Hepatocyte (in vitro differentiated cells): ENCODE measurements around the gene SOBP. TPM values are rescaled to one million over a fixed set of nuclear protein-coding genes. Genes with fewer than 3 reads are reported as not detected.

Experiments used
- DNase-seq: peaks from one replicate; pipeline ENCODE4 v3.0.0-alpha.2; 2016; ENCODE audit warnings: low spot score
- H2AFZ ChIP-seq: fragments of 200-600 bp; sonication (generic); 2 replicates; pipeline ENCODE4 v1.6.0; 2016; ENCODE audit warnings: antibody characterized with exemption, mild to moderate bottlenecking
- H3K27ac ChIP-seq: fragments of 200-600 bp; sonication (generic); 2 replicates; pipeline ENCODE4 v1.5.1; 2016; ENCODE audit warnings: mild to moderate bottlenecking
- H3K27me3 ChIP-seq: fragments of 200-600 bp; sonication (generic); 2 replicates; pipeline ENCODE4 v1.6.1; 2016
- H3K36me3 ChIP-seq: fragments of 200-600 bp; sonication (generic); replicated peaks from 2 replicates; pipeline ENCODE4 v1.5.1; 2016; ENCODE audit warnings: low read depth; ENCODE audit not compliant: insufficient read depth
- H3K4me1 ChIP-seq: fragments of 200-600 bp; sonication (generic); 2 replicates; pipeline ENCODE4 v1.5.1; 2016; ENCODE audit warnings: mild to moderate bottlenecking, moderate library complexity; ENCODE audit not compliant: insufficient read depth
- H3K4me2 ChIP-seq: fragments of 200-600 bp; sonication (generic); 2 replicates; pipeline ENCODE4 v1.6.0; 2016
- H3K4me3 ChIP-seq: fragments of 200-600 bp; sonication (generic); 2 replicates; pipeline ENCODE4 v1.5.1; 2016; ENCODE audit warnings: mild to moderate bottlenecking
- H3K79me2 ChIP-seq: fragments of 200-600 bp; sonication (generic); 2 replicates; pipeline ENCODE4 v1.6.0; 2017; ENCODE audit warnings: mild to moderate bottlenecking
- H3K9me2 ChIP-seq: fragments of 200-600 bp; sonication (generic); replicated peaks from 2 replicates; pipeline ENCODE4 v1.6.0; 2017; ENCODE audit warnings: mild to moderate bottlenecking; ENCODE audit not compliant: insufficient read depth
- H3K9me3 ChIP-seq: fragments of 200-600 bp; sonication (generic); 2 replicates; pipeline ENCODE4 v1.5.1; 2016; ENCODE audit warnings: low read depth, mild to moderate bottlenecking
- H4K20me1 ChIP-seq: fragments of 200-600 bp; sonication (generic); 2 replicates; pipeline ENCODE4 v1.6.0; 2016; ENCODE audit warnings: mild to moderate bottlenecking; ENCODE audit not compliant: insufficient read depth, poor library complexity, severe bottlenecking
- CTCF ChIP-seq: fragments of 200-600 bp; sonication (generic); IDR thresholded peaks from 2 replicates; pipeline ENCODE4 v1.5.1; 2016; ENCODE audit warnings: antibody characterized with exemption, mild to moderate bottlenecking; ENCODE audit not compliant: poor library complexity
- EZH2 ChIP-seq: fragments of 200-600 bp; sonication (generic); IDR thresholded peaks from 2 replicates; pipeline ENCODE4 v1.6.1; 2016; ENCODE audit warnings: antibody characterized with exemption, mild to moderate bottlenecking, borderline replicate concordance
- EZH2phosphoT487 ChIP-seq: fragments of 200-600 bp; sonication (generic); IDR thresholded peaks from one replicate; pipeline ENCODE4 v1.6.1; 2018; ENCODE audit warnings: antibody characterized with exemption, mild to moderate bottlenecking, low read depth, moderate library complexity; ENCODE audit not compliant: unreplicated experiment, severe bottlenecking
- WGBS: methylation state at CpG from one replicate; pipeline ENCODE4 v1.1.6; 2016; ENCODE audit warnings: low lambda C conversion rate; ENCODE audit errors: missing lambda C conversion rate; 5-methylcytosine and 5-hydroxymethylcytosine counted together
- polyA plus RNA-seq: library from polyadenylated mRNA; unstranded; fragments of >200 nt; fragmentation: Nextera tagmentation; extraction: Ambion mirVana; gene quantifications from 2 replicates; pipeline ENCODE4 v1.2.1, GENCODE V29; 2016
- total RNA-seq: library from RNA; depleted of rRNA; stranded (reverse); fragments of >200 nt; gene quantifications from 2 replicates; pipeline ENCODE4 v1.2.3, GENCODE V29; 2014

Gene SOBP
- total and polyA plus RNA-seq, 2 experiments from 2014 or later: 2.1 to 2.2 TPM

DNA sequence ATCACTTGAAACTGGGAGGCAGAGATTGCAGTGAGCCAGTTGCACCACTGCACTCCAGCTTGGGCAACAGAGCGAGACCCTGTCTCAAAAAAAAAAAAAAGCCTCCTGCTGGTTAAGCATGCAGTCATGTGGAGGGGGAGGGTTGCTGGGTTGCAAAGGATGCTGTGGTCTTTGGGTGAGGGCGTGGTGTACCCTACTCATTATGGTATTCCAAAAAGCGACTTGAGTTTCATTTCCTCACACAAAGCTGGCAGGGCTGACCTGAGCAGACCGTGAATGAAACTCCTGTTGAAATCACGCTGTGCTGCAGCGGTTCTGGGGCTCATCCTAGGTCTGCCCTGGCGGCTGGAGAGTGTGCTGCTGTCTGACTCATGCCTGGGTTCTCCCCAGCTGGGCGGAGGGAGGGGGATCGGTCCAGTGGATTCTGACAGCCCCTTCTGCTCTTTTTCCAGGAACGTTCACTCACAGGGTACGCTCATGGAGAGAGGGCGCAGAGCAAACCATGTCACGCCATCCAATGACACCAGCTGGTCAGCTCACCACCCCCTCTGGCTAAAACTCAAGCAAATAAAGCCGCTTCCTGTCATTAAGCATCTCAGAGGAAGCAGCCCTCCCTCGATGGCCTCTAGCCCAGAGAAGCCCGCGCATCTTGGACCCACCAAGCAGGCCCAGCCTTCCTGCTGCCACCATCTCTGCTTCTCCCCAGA is 168.0 kb downstream of the SOBP start:
- no peaks in the 10 kb centered on the region for H3K36me3 ChIP-seq
- H3K27ac ChIP-seq: peak overlapping the region; percentile 75
- H3K4me3 ChIP-seq: no peak overlapping the region
- H2AFZ ChIP-seq: no peak overlapping the region
- no peaks in the 10 kb centered on the region for H3K9me2 ChIP-seq
- peak; percentile 69 for DNase-seq
- H3K4me2 ChIP-seq: peak overlapping the region; percentile 47
- peaks cover 16% of the 10 kb centered on the region for H3K4me1 ChIP-seq
- no peaks in the 10 kb centered on the region for H4K20me1 ChIP-seq
- WGBS: 69% methylated on average over 16 of the region's 17 CpGs
- H3K79me2 ChIP-seq: no peaks in the 10 kb centered on the region
- TF ChIP-seq EZH2phosphoT487 (no peak), CTCF (peak; percentile 2), EZH2 (no peak)
- no peaks in the 10 kb centered on the region for H3K27me3 ChIP-seq
- H3K9me3 ChIP-seq: no peaks in the 10 kb centered on the region

DNA sequence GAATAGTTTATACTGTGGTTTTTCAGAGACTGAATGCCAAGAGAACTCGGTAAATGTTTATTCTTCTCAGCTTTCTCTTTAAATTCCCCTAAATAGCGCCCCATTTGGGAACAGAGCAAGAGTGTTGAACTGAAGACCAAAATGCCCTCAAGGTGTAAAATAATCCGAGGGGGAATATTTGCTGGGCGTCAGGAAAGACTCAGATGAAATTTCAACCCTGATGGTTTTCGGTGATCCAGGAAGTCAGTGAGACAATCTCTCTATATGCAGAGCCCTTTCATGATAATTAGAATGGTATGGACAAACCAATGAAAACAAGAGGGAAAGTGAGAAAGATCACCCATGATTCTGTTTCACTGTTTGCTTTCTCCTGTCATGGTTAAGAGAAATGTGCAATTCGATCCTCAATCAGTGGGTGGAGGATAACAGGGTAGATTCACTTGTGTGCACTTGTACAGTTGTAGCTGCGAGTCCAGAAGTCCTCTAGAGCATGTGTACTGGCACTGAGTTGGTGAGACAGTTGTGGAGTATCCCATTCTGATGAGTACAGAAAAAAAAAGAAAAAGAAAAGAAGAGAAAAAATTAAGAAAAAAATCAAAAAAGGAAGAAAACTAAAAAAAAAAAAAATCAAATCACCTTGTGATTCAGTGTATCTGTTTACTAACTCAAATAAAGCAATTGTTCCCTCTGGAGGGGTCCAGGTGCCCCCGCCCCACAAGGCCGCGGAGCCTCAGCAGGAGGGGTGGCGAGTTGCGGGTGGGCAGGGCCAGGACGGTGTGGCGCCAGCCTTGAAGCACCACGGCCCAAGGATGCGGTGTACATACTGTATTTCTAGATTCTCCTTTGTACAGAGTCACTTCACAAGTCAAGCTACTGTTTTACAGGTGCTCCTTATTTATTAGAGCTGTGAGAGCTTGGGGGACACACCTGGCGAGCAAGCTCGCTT is 169.3 kb downstream of the SOBP start:
- peak overlapping the region; percentile 75 for H3K27ac ChIP-seq
- no peaks in the 10 kb centered on the region for H3K27me3 ChIP-seq
- TF ChIP-seq EZH2phosphoT487: no peak
- TF ChIP-seq CTCF: no peak
- no peak for TF ChIP-seq EZH2
- peak overlapping the region; percentile 47 for H3K4me2 ChIP-seq
- no peak for DNase-seq
- peaks cover 16% of the 10 kb centered on the region for H3K4me1 ChIP-seq
- H2AFZ ChIP-seq: no peak overlapping the region
- 81% methylated on average over 18 of the region's 18 CpGs for WGBS
- no peak overlapping the region for H3K4me3 ChIP-seq
- H3K9me2 ChIP-seq: no peaks in the 10 kb centered on the region
- H3K36me3 ChIP-seq: no peaks in the 10 kb centered on the region
- H4K20me1 ChIP-seq: no peaks in the 10 kb centered on the region
- H3K79me2 ChIP-seq: no peaks in the 10 kb centered on the region
- H3K9me3 ChIP-seq: no peaks in the 10 kb centered on the region

DNA sequence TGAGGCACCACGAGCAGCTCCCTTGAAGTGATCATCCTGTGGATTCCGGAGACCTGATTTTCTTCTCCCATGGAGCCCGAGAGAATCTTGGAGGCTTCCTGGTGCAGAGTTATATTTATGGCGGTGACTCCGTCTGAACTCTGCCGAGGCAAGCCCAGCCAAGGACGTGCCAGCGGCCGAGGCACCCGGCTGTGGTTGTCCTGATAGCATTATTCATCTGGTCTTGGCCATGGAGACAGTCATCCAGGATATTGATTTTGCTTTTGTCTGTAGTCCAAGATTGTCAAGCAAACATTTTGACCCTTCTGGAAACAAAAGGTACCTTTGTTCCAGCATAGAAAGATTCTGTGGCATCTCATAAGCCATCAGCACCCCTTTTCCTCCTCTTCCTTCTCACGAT is 170.9 kb downstream of the SOBP start:
- no peaks in the 10 kb centered on the region for H4K20me1 ChIP-seq
- WGBS: 96% methylated on average over 11 of the region's 11 CpGs
- H3K4me1 ChIP-seq: peaks cover 18% of the 10 kb centered on the region
- no peak overlapping the region for H3K27ac ChIP-seq
- no peak overlapping the region for H3K4me2 ChIP-seq
- no peak for DNase-seq
- H3K36me3 ChIP-seq: no peaks in the 10 kb centered on the region
- no peak for TF ChIP-seq EZH2
- no peak for TF ChIP-seq CTCF
- TF ChIP-seq EZH2phosphoT487: no peak
- H3K9me2 ChIP-seq: no peaks in the 10 kb centered on the region
- no peaks in the 10 kb centered on the region for H3K9me3 ChIP-seq
- no peaks in the 10 kb centered on the region for H3K79me2 ChIP-seq
- H3K27me3 ChIP-seq: no peaks in the 10 kb centered on the region
- H3K4me3 ChIP-seq: no peak overlapping the region
- H2AFZ ChIP-seq: no peak overlapping the region
